Measurements from ENCODE around the gene RAB11FIP3.
"Not testable (repeated sequence)": the region's sequence is repeated elsewhere in the genome, so short reads cannot be mapped to it uniquely, and the experiment has no call there.

Gene RAB11FIP3

GRCh38 chr16:497258-497657 is 71.8 kb downstream of the RAB11FIP3 start:
- no peak for DNase-seq

DNA sequence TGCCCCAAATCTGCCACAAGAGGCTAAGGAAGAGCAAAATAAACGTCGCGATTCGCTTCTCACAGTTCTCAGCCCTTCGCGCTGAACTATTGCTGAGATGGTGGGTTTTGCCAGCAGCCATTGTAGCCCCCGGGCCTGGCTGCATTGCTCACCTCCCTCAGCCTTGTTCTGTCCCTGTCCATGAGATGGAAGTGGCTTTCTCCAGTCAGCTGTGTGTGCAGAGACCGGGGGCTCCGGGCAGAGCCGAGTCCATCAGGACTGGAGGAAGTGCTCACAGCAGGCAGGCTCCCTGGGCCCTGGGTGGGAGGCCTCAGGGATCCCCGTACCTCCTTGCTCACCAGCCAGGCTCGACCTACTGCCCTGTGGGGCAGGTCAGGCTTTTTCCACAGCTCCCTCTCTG is 74.5 kb downstream of the RAB11FIP3 start:
- DNase-seq = no peak

- DNase-seq = no peak
These were observed 75.3 kb downstream of the RAB11FIP3 start for GRCh38 chr16:500709-501108.

GRCh38 chr16:502179-502943 is 76.9 kb downstream of the RAB11FIP3 start:
- no peak for DNase-seq

DNA sequence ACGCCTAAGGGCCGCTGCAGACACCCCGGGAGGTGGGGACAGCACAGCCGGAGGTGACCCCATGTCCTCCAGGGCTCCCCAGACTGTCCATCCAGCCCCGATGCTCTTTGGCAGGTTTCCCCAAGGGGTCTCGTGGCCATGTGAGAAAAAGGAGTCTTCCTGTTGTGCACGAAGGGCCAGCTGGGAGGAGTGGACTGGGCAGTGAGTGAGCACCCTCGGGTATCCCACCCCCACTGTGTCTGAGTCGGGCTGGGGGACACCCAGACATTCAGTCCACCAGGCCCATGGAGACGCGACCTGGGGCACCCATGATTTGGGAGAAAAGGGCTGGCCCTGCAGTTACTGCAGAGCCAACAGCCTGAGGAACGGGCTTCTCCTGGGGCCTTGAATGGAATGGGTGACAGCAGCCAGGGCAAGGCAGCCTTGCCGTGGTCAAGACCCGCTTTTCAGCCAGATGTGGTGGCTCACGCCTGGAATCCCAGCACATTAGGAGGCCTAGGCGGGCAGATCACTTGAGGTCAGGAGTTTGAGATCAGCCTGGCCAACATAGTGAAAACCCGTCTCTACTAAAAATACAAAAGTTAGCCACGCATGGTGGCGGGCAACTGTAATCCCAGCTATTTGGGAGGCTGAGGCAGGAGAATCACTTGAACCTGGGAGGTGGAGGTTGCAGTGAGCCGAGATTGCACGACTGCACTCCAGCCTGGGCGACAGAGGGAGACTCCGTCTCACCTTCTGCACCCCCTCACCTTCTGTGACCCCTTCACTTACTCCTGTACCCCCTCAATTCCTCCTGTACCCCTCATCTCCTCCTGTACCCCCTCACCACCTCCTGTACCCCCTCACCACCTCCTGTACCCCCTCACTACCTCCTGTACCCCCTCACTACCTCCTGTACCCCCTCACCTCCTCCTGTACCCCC is 78.0 kb downstream of the RAB11FIP3 start:
- no peak for DNase-seq

DNA sequence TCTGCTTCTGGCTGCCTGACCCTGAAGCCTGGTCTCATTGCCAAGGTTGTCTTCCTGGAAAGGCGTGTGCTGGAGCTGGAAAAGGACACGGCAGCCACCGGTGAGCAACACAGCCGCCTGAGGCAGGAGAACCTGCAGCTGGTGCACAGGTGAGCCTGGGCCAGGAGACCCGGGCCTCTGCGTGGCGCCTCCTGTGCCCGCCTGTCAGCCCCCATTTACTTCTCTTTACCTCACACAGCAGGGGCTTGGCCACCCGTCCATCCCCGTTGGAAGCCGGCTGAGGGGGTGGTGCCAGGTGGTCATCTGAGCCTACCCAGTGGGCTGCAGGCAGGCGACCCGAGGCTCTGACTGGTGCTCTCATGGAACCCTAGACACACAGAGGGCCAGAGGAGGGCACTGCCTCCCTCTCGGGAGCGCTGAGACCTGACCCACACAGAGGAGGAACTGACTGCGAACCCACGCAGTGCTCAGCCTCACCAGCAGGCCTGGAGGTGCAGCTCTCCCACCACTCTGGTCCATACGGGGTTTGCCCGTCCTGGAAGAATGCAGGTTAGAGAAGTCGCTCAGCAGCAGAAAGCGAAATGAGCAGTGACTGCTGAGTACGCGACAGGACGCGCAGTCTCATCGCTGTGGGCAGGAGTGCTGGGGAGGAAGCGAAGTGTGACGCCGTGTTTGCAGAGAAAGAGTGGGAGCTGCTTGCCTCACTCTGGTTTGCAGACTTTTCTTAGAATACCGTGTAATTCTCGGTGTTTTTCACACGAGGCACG is 80.2 kb downstream of the RAB11FIP3 start:
- DNase-seq = no peak

- DNase-seq = no peak
These were observed 80.7 kb downstream of the RAB11FIP3 start for GRCh38 chr16:506246-506546.

DNA sequence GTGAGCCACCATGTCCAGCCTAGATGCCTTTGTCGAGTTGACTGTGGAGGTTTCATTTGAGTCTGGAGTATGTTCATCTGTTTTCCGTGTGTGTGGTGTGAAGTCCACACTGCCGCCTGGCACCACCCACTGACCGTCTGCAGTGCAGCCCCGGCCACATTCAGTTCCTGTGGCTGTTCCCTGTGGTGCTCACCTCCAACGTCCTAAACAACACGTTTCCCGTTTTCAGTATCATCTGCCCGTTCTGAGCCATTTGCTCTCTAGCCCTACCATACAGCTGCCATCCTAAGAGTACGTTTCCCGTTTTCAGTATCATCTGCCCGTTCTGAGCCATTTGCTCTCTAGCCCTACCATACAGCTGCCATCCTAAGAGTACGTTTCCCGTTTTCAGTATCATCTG is 82.1 kb downstream of the RAB11FIP3 start:
- DNase-seq = not testable (repeated sequence)

DNA sequence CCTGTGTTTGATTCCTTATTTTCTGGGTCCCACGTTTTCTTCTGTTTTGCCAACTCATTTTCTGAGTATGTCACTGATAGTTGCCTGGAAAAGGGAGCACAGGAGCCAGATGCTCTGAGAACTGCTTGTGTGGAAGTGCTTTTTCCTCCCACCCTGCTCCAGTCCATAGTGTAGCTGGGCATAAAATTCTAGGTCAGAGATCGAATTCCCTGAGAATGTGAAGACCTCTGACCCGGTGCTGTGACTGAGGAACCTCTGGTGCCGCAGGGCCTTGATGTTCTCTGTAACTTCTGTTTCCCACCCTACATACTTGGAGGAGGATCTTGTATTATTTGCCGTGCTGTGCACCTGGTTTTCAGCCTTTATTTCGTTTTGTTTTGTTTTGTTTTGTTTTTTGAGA is 82.5 kb downstream of the RAB11FIP3 start:
- DNase-seq = no peak

DNA sequence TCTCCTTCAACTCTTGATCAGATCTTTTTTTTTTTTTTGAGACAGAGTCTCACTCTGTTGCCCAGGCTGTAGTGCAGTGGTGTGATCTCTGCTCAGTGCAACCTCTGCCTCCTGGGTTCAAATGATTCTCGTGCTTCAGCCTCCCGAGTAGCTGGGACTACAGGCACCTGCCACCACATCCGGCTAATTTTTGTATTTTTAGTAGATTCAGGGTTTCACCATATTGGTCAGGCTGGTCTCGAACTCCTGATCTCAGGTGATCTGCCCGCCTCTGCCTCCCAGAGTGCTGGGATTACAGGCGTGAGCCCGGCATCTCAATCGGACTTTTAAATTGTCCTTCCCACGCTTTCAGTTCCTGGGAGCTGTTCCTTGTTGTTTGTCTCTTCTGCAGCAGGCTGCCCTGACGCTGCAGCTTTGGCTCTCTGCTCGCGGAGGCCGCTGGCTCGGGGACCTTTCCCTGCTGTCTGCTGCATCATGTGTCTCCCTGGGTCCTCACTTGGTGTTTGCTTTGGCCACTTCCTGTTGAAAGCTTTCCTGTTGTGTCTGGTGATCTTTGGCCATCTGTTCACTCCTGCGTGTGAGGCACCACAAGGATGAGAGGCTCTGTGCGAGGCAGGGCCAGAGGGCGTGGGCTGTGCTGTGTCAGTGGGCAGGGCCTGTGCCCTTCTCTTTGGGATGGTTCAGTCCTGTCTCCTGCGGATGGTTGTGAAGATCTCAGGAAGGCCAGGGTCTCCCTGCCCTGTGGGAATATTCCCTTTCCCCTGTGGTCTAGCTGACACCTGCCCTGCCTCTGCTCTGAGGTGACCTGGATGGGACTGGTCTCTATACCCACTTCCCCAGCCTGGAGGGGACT is 83.7 kb downstream of the RAB11FIP3 start:
- no peak for DNase-seq

- no peak for DNase-seq
These were observed 84.8 kb downstream of the RAB11FIP3 start for GRCh38 chr16:510066-510825.

GRCh38 chr16:512802-513201 is 87.4 kb downstream of the RAB11FIP3 start:
- DNase-seq = no peak

DNA sequence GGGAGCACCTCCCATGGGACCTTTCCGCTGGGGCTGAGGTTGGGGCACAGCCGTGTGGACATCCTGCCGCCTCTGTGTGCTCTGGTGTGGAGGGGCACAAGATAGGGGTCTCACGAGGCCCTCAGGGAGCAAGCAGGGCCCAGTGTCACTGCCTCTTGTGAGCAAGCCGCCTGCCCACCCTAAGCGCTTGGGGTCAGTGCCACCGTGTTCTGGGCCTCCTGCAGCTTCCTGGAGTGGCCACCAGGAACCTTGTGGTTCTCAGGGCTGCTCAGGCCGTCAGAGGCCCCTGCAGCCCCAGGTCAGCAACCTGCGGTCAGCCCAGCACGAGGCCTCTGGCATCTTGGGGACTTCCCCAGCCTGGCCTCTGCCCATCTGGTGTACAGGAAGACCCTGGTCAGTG is 88.5 kb downstream of the RAB11FIP3 start:
- no peak for DNase-seq

- DNase-seq = no peak
These were observed 89.9 kb downstream of the RAB11FIP3 start for GRCh38 chr16:515175-515938.

DNA sequence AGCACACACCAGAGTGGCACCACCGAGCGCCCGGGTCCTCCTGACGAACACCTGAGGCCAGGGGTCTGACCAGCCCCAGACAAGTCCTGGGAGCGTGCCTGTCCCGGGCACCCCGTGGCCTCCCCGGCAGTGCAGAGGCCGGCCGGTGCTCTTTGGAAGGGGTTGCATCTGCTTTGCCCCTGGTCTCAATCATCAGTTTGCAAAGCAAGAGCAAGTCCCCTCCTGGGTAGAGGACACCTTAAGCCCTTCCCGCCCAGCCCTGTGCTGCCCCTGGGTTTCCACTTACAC is 90.4 kb downstream of the RAB11FIP3 start:
- no peak for DNase-seq

DNA sequence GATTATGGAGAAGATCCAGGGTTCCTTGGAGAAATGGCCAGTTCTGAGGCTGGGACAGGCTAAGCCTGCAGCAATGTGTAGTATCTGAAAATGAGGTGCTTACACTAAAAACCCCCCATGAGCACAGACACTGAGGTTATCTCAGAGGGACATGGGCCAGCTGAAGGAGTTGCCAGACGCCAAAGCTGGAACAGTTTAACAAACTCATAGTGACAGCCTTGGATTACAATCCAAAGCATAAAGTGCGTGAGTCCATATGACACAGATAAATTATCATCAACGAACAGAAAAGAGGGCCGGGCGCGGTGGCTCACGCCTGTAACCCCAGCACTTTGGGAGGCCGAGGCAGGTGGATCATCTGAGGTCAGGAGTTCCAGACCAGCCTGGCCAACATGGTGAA is 90.9 kb downstream of the RAB11FIP3 start:
- DNase-seq = no peak

DNA sequence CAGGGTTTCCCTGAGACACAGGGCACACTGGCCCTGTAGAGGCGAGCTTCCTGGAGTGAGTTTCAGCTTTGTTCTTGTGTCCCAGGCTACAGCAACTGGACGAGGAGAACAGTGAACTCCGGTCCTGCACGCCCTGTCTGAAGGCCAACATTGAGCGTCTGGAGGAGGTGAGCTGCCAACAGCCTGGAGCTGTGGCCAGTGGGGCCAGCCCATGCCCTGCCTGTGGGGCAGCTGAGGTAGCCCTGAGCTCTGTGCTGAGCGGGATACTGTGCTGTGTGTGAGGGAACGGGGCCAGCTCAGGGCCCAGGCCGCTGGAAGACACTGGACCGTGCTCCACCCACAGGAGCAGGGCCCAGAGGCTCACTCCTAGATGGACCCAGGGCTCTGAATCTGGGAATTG is 93.4 kb downstream of the RAB11FIP3 start:
- no peak for DNase-seq

GRCh38 chr16:519425-519824 is 94.0 kb downstream of the RAB11FIP3 start:
- DNase-seq = no peak

- DNase-seq = no peak
These were observed 94.6 kb downstream of the RAB11FIP3 start for GRCh38 chr16:519841-520687.

- no peak for DNase-seq
These were observed 95.4 kb downstream of the RAB11FIP3 start for GRCh38 chr16:520847-521246.
